H9 (cell line): Measurements from ENCODE around the gene JAKMIP3. TPM values are rescaled to one million over a fixed set of nuclear protein-coding genes. Genes with fewer than 3 reads are reported as not detected.

Experiments used
- DNase-seq: peaks from one replicate; pipeline ENCODE4 v3.0.0-alpha.2; 2017
- H2AFZ ChIP-seq: one replicate; pipeline ENCODE4 v1.6.1; 2013; ENCODE audit warnings: mild to moderate bottlenecking, low read length, control low read depth, moderate library complexity
- H2AK5ac ChIP-seq: 2 replicates; pipeline ENCODE4 v1.6.1; 2013; ENCODE audit warnings: low read length, control low read depth, mixed read lengths; ENCODE audit not compliant: insufficient read length
- H2BK120ac ChIP-seq: one replicate; pipeline ENCODE4 v1.6.1; 2013; ENCODE audit warnings: low read depth, mild to moderate bottlenecking, low read length, control low read depth, inconsistent platforms; ENCODE audit not compliant: poor library complexity, severe bottlenecking
- H2BK12ac ChIP-seq: 2 replicates; pipeline ENCODE4 v1.6.1; 2013; ENCODE audit warnings: low read length, control low read depth, mixed read lengths, low read depth; ENCODE audit not compliant: insufficient read length
- H2BK15ac ChIP-seq: 2 replicates; pipeline ENCODE4 v1.6.1; 2013; ENCODE audit warnings: low read depth, low read length, control low read depth
- H2BK20ac ChIP-seq: one replicate; pipeline ENCODE4 v1.6.1; 2013; ENCODE audit warnings: low read depth, mild to moderate bottlenecking, low read length, control low read depth, inconsistent platforms; ENCODE audit not compliant: poor library complexity, severe bottlenecking
- H2BK5ac ChIP-seq: 2 replicates; pipeline ENCODE4 v1.6.1; 2013; ENCODE audit warnings: low read length, control low read depth, mixed read lengths; ENCODE audit not compliant: insufficient read length
- H3K14ac ChIP-seq: 2 replicates; pipeline ENCODE4 v1.6.1; 2013; ENCODE audit warnings: low read length, control low read depth; ENCODE audit not compliant: insufficient read depth
- H3K18ac ChIP-seq: 2 replicates; pipeline ENCODE4 v1.6.1; 2013; ENCODE audit warnings: low read depth, mild to moderate bottlenecking, mixed read lengths, low read length, control low read depth; ENCODE audit not compliant: insufficient read length
- H3K23ac ChIP-seq: 2 replicates; pipeline ENCODE4 v1.6.1; 2013; ENCODE audit warnings: low read length, control low read depth, mixed read lengths, low read depth; ENCODE audit not compliant: insufficient read length
- H3K23me2 ChIP-seq: 2 replicates; pipeline ENCODE4 v1.6.1; 2013; ENCODE audit warnings: low read depth, mild to moderate bottlenecking, mixed read lengths, low read length, control low read depth; ENCODE audit not compliant: insufficient read length, poor library complexity, severe bottlenecking
- H3K27ac ChIP-seq: 2 replicates; pipeline ENCODE4 v1.5.1; 2013; ENCODE audit warnings: low read length, control low read depth, mixed read lengths, low read depth; ENCODE audit not compliant: insufficient read length
- H3K27me3 ChIP-seq: 2 replicates; pipeline ENCODE4 v1.6.1; 2013; ENCODE audit warnings: low read length, control low read depth, inconsistent platforms; ENCODE audit not compliant: insufficient read depth
- H3K4ac ChIP-seq: 2 replicates; pipeline ENCODE4 v1.6.1; 2013; ENCODE audit warnings: low read depth, mild to moderate bottlenecking, control low read depth, inconsistent platforms, low read length, moderate library complexity
- H3K4me1 ChIP-seq: 2 replicates; pipeline ENCODE4 v1.6.1; 2013; ENCODE audit warnings: low read length, control low read depth, inconsistent platforms; ENCODE audit not compliant: insufficient read depth
- H3K4me2 ChIP-seq: 2 replicates; pipeline ENCODE4 v1.6.1; 2013; ENCODE audit warnings: low read length, control low read depth, mixed read lengths; ENCODE audit not compliant: insufficient read length, insufficient read depth
- H3K56ac ChIP-seq: 2 replicates; pipeline ENCODE4 v1.6.1; 2013; ENCODE audit warnings: low read depth, mild to moderate bottlenecking, mixed read lengths, low read length, control low read depth; ENCODE audit not compliant: insufficient read length
- H3K79me1 ChIP-seq: 2 replicates; pipeline ENCODE4 v1.6.1; 2013; ENCODE audit warnings: low read depth, mild to moderate bottlenecking, moderate library complexity, low read length, control low read depth, inconsistent platforms; ENCODE audit not compliant: insufficient read depth, poor library complexity, severe bottlenecking
- H3K79me2 ChIP-seq: 2 replicates; pipeline ENCODE4 v1.6.1; 2013; ENCODE audit warnings: low read length, control low read depth, inconsistent platforms; ENCODE audit not compliant: insufficient read depth
- H3K9ac ChIP-seq: 2 replicates; pipeline ENCODE4 v1.6.1; 2013; ENCODE audit warnings: low read length, control low read depth, mixed read lengths; ENCODE audit not compliant: insufficient read length; ENCODE audit errors: extremely low read depth
- H3K9me3 ChIP-seq: one replicate; pipeline ENCODE4 v1.6.1; 2013; ENCODE audit warnings: low read depth, low read length, inconsistent platforms; ENCODE audit not compliant: control insufficient read depth
- H3T11ph ChIP-seq: one replicate; pipeline ENCODE4 v1.6.1; 2013; ENCODE audit warnings: mild to moderate bottlenecking, low read length, control low read depth, inconsistent platforms
- H4K20me1 ChIP-seq: one replicate; pipeline ENCODE4 v1.6.1; 2013; ENCODE audit not compliant: control insufficient read depth, insufficient read length, insufficient read depth
- H4K5ac ChIP-seq: 2 replicates; pipeline ENCODE4 v1.6.1; 2013; ENCODE audit warnings: low read depth, mild to moderate bottlenecking, mixed read lengths, low read length, control low read depth; ENCODE audit not compliant: insufficient read length
- H4K8ac ChIP-seq: replicated peaks from 2 replicates; pipeline ENCODE4 v1.6.1; 2013; ENCODE audit warnings: low read length, control low read depth, mixed read lengths, low read depth; ENCODE audit not compliant: insufficient read length
- H4K91ac ChIP-seq: 2 replicates; pipeline ENCODE4 v1.6.1; 2013; ENCODE audit warnings: low read depth, mild to moderate bottlenecking, moderate library complexity, mixed read lengths, low read length, control low read depth; ENCODE audit not compliant: insufficient read length
- H3K27ac Mint-ChIP-seq, 3 experiments: 2 replicates in 2 of 3; 3 replicates in 1 of 3; pipeline ENCODE4 v1.8.0; 2020 to 2021; ENCODE audit warnings: mixed read lengths in 3 of 3, mild to moderate bottlenecking in 1 of 3, moderate library complexity in 1 of 3
- H3K27me3 Mint-ChIP-seq: 2 replicates; pipeline ENCODE4 v1.8.0; 2021; ENCODE audit warnings: low read depth, mild to moderate bottlenecking, moderate library complexity, mixed read lengths
- H3K36me3 Mint-ChIP-seq, 3 experiments: 2 replicates in 2 of 3; 3 replicates in 1 of 3; pipeline ENCODE4 v1.8.0; 2020 to 2021; ENCODE audit warnings: low read depth in 3 of 3, mixed read lengths in 3 of 3; ENCODE audit not compliant: insufficient read depth in 1 of 3
- H3K4me1 Mint-ChIP-seq, 2 experiments: 2 replicates each; pipeline ENCODE4 v1.8.0; 2020; ENCODE audit warnings: mixed read lengths in 2 of 2
- H3K4me3 Mint-ChIP-seq, 2 experiments: 2 replicates in 1 of 2; 3 replicates in 1 of 2; pipeline ENCODE4 v1.8.0; 2020 to 2021; ENCODE audit warnings: mild to moderate bottlenecking in 2 of 2, mixed read lengths in 2 of 2, moderate library complexity in 1 of 2
- H3K9me3 Mint-ChIP-seq, 2 experiments: 2 replicates in 1 of 2; 3 replicates in 1 of 2; pipeline ENCODE4 v1.8.0; 2020; ENCODE audit warnings: mild to moderate bottlenecking in 2 of 2, mixed read lengths in 2 of 2, moderate library complexity in 1 of 2
- WGBS: extraction: QIAGEN DNeasy Blood & Tissue Kit; methylation state at CpG from one replicate; pipeline ENCODE4 v1.1.7; 2013; ENCODE audit warnings: missing lambda C conversion rate, low lambda C conversion rate, mixed read lengths; ENCODE audit not compliant: insufficient read length; ENCODE audit errors: extremely low coverage; 5-methylcytosine and 5-hydroxymethylcytosine counted together
- total RNA-seq: library from RNA; stranded (reverse); gene quantifications from 2 replicates; pipeline ENCODE4 v1.2.1, GENCODE V29; 2021
- TF ChIP-seq, protein P1 (sequence below): fragments of 200-600 bp; sonication (generic); conservative IDR thresholded peaks from 3 replicates; pipeline ENCODE4 v1.8.0; 2021; ENCODE audit warnings: antibody characterized with exemption, mild to moderate bottlenecking

Gene JAKMIP3
- total RNA-seq, 1 experiment from 2014 or later, result 0.50 TPM

DNA sequence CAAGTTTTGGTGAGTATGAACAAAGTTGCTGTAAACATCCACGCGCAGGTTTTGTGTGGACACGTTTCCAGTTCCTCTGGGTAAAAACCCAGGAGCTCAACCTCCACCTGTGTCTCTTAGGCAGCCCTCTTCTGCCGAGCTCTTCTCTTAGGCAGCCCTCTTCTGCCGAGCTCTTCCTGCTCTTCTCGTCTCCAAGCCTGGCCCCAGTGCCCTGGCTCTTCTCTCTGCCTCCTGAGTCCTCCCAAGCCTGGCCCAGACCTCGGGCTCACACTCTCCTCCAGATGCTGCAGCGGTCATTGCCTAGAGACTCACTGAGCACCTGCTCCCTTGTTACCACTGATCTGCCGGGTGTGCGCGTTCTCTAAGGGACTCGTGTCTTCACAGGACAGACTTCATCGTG is 45.3 kb upstream of the JAKMIP3 start:
- no peak overlapping the region for H2BK5ac ChIP-seq
- no peaks in the 10 kb centered on the region; the same call in 1 of the 2 replicates for H3K4me1 ChIP-seq
- H3K18ac ChIP-seq, result no peak overlapping the region
- H3K14ac ChIP-seq, result no peak overlapping the region
- H3K27me3 Mint-ChIP-seq, result peaks cover 32% of the 10 kb centered on the region
- no peaks in the 10 kb centered on the region for H3K9me3 Mint-ChIP-seq
- H4K91ac ChIP-seq, result no peak overlapping the region
- no peaks in the 10 kb centered on the region for H3K23me2 ChIP-seq
- H3K79me2 ChIP-seq, result no peaks in the 10 kb centered on the region
- H4K20me1 ChIP-seq, result no peaks in the 10 kb centered on the region
- TF ChIP-seq, protein P1, sequence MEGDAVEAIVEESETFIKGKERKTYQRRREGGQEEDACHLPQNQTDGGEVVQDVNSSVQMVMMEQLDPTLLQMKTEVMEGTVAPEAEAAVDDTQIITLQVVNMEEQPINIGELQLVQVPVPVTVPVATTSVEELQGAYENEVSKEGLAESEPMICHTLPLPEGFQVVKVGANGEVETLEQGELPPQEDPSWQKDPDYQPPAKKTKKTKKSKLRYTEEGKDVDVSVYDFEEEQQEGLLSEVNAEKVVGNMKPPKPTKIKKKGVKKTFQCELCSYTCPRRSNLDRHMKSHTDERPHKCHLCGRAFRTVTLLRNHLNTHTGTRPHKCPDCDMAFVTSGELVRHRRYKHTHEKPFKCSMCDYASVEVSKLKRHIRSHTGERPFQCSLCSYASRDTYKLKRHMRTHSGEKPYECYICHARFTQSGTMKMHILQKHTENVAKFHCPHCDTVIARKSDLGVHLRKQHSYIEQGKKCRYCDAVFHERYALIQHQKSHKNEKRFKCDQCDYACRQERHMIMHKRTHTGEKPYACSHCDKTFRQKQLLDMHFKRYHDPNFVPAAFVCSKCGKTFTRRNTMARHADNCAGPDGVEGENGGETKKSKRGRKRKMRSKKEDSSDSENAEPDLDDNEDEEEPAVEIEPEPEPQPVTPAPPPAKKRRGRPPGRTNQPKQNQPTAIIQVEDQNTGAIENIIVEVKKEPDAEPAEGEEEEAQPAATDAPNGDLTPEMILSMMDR, result no peak
- WGBS, result no CpG with 5 or more reads among the region's 13 CpGs
- no peak overlapping the region for H3K4me3 Mint-ChIP-seq
- H3K4me1 Mint-ChIP-seq, result peaks cover 14 to 19% of the 10 kb centered on the region in 2 experiments
- H3K27me3 ChIP-seq, result no peaks in the 10 kb centered on the region
- no peak overlapping the region for H2BK120ac ChIP-seq
- H3K27ac ChIP-seq, result no peak overlapping the region
- H2BK15ac ChIP-seq, result no peak overlapping the region
- no peak overlapping the region for H2AK5ac ChIP-seq
- H3K56ac ChIP-seq, result no peak overlapping the region
- H4K8ac ChIP-seq, result no peak overlapping the region
- H2AFZ ChIP-seq, result no peak overlapping the region
- H4K5ac ChIP-seq, result no peak overlapping the region
- DNase-seq, result no peak
- H3K23ac ChIP-seq, result no peak overlapping the region
- no peak overlapping the region for H2BK20ac ChIP-seq
- no peaks in the 10 kb centered on the region for H3K79me1 ChIP-seq
- no peak overlapping the region for H3K27ac Mint-ChIP-seq
- H3K9me3 ChIP-seq, result no peaks in the 10 kb centered on the region
- no peak overlapping the region for H3K4ac ChIP-seq
- H3K9ac ChIP-seq, result no peak overlapping the region
- no peak overlapping the region for H2BK12ac ChIP-seq
- H3K4me2 ChIP-seq, result no peak overlapping the region
- H3K36me3 Mint-ChIP-seq, result no peaks in the 10 kb centered on the region; a peak in 1 of 7 replicates
- H3T11ph ChIP-seq, result no peak overlapping the region
